ENCODE data around the gene KIF13A.

The KIF13A gene

DNA sequence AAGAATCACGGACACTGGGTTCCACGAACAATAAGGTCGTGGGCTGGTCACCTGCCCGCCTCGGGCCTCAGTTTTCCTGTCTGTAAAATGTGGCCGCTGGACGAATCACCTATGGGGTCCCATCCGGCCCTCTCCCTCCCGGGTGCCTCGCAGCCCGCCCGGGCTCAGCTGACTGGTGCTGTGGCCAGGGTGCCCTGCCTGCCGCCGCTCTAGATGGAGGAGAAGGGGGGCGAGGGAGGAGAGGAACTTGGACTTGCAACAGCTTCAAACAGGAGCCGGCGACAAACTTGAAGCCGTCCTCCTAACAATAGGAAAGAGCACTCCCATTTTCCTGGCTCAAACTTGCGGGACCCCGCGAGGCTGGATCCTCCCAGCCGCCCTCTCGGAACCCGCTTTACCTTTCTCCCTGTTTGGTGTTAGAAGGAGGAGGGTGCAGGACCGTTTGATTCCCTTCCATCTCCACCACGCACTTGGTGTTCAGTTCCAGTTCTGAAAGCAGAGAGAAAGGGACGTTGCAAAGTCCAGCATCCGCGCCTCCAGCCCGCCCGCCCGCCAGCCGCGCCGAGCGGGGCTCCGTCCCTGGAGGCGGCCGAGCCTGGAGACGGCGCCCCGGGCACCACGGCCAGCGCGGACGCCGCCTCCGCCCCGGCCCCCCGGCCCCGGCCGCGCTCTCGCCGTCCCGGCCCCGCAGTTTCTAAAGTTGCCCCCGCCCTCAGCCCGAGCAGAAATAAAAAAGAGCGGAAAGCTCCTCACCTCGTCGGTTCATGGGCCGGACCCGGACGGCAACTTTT, 584 bp downstream of the KIF13A start:
- peak; percentile 83 for DNase-seq
- WGBS (ENCODE audit: extremely low coverage, insufficient coverage, low lambda C conversion rate): no CpG with 5 or more reads among the region's 65 CpGs
- Histone ChIP-seq H3K79me2 (ENCODE audit: control insufficient read depth, insufficient read depth, low read length) (peaks cover 8% of the 10 kb centered on the region), H3K4me2 (ENCODE audit: low read length) (peak overlapping the region; percentile 72), H3K36me3 (ENCODE audit: control insufficient read depth, insufficient read depth, low read length) (no peaks in the 10 kb centered on the region), H4K5ac (ENCODE audit: low read length) (no peak overlapping the region), H2AK5ac (ENCODE audit: low read length) (no peak overlapping the region), H3K23ac (ENCODE audit: low read length) (no peak overlapping the region), H3K4me3 (ENCODE audit: low read length) (peak overlapping the region; percentile 91), H3K4me1 (ENCODE audit: control insufficient read depth, low read depth, low read length) (no peaks in the 10 kb centered on the region), H3K9ac (ENCODE audit: low read length) (peak overlapping the region; percentile 89), H3K27me3 (ENCODE audit: insufficient read depth, low read length, poor library complexity) (no peaks in the 10 kb centered on the region), H2BK120ac (ENCODE audit: low read depth, low read length) (peak overlapping the region; percentile 67), H3K56ac (ENCODE audit: low read length) (peak overlapping the region; percentile 94), H4K8ac (ENCODE audit: low read depth, low read length) (peak overlapping the region; percentile 98), H3K79me1 (ENCODE audit: low read length) (peaks cover 1% of the 10 kb centered on the region), H3K27ac (ENCODE audit: low read depth, low read length) (peak overlapping the region; percentile 82), H2BK15ac (replicated peaks; ENCODE audit: low read depth) (no peak overlapping the region), H2BK5ac (ENCODE audit: low read length) (no peak overlapping the region), H3K4ac (ENCODE audit: low read depth, low read length) (peak overlapping the region; percentile 83), H3K18ac (ENCODE audit: low read length) (peak overlapping the region; percentile 99)

DNA sequence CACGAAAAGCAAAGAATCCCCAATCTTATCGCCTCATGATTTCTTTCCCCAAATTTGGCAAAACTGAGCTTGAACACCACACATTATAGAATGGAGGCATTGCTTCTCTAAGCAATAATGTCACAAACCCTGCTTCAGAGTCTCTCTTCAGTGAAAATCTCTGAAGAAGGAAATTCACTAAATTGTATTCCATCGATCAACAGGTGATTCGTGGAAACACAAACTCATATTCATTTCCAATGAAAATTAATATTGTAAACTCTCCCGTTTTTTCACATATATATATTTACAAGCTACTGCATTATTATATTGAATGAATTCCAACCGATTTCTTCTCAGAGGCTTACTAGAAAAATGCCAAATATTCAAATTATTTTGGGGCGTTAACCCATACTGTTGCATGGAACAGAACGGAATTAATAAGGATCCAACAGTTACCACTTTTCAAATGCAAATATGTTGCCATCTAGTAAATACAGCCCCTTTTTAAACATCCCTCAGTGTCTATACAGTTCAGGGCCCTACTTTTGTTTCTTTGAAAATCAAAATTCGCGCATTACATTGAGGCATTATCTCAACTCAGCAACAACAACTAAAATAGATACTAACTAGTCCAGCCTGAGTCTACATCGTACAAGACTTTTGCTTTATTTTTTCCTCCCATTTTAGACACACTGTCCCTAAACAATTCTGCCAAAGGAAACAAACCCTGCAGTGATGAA, 1.3 kb downstream of the KIF13A start:
- Histone ChIP-seq H3K4me2 (ENCODE audit: low read length) (peak overlapping the region; percentile 72), H2BK120ac (ENCODE audit: low read depth, low read length) (no peak overlapping the region), H3K18ac (ENCODE audit: low read length) (peak overlapping the region; percentile 46), H4K8ac (ENCODE audit: low read depth, low read length) (no peak overlapping the region), H2AK5ac (ENCODE audit: low read length) (no peak overlapping the region), H3K23ac (ENCODE audit: low read length) (no peak overlapping the region), H3K4me1 (ENCODE audit: control insufficient read depth, low read depth, low read length) (no peaks in the 10 kb centered on the region), H3K56ac (ENCODE audit: low read length) (peak overlapping the region; percentile 94), H3K4ac (ENCODE audit: low read depth, low read length) (no peak overlapping the region), H2BK15ac (replicated peaks; ENCODE audit: low read depth) (no peak overlapping the region), H3K79me1 (ENCODE audit: low read length) (peaks cover 1% of the 10 kb centered on the region), H3K27ac (ENCODE audit: low read depth, low read length) (no peak overlapping the region), H3K79me2 (ENCODE audit: control insufficient read depth, insufficient read depth, low read length) (peaks cover 8% of the 10 kb centered on the region), H3K9ac (ENCODE audit: low read length) (peak overlapping the region; percentile 89), H4K5ac (ENCODE audit: low read length) (no peak overlapping the region), H3K4me3 (ENCODE audit: low read length) (peak overlapping the region; percentile 91), H3K36me3 (ENCODE audit: control insufficient read depth, insufficient read depth, low read length) (no peaks in the 10 kb centered on the region), H2BK5ac (ENCODE audit: low read length) (no peak overlapping the region), H3K27me3 (ENCODE audit: insufficient read depth, low read length, poor library complexity) (no peaks in the 10 kb centered on the region)
- 100% methylated on average over 1 of the region's 11 CpGs for WGBS (ENCODE audit: extremely low coverage, insufficient coverage, low lambda C conversion rate)
- DNase-seq: no peak

DNA sequence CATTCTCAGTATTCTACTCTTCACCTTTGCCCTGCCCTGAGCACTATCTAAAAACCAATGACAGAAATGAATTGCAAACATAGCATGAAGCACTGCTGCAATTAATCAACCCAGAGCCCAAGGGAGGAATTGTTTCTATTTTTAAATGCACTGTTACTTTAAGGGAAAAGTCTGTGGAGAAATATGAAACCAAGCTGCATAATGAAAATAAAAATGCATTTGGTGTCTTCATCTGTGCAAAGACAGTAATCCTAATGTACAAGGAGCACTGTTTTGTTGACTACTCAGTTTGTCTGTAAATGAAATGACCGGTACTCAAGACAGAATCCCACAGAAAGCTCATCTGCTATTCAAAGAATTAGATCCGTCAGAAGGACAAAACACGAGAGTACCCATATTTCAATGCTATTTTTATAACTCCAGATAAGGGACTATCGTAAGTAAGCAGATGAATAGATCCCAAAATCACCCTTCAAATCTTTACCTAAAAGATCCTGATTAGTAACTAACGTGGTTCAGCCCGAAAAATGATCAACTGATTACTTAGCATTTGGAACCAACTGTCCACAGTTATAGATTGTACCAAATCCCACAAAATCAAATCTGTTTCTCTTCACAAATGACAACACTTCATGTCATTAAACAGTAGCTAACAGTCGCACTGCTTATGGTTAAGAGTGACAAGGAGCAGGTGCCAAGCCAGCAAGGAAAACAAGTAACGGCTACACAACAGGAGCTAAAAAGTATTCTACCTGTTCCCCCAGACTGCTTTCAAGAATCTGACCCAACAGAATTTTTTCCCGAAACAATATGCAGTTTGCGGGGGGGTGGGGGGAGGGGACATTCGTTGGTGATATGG, 2.4 kb downstream of the KIF13A start:
- Histone ChIP-seq H3K4ac (ENCODE audit: low read depth, low read length) (no peak overlapping the region), H3K23ac (ENCODE audit: low read length) (no peak overlapping the region), H3K79me2 (ENCODE audit: control insufficient read depth, insufficient read depth, low read length) (peaks cover 8% of the 10 kb centered on the region), H3K4me3 (ENCODE audit: low read length) (no peak overlapping the region), H3K27ac (ENCODE audit: low read depth, low read length) (no peak overlapping the region), H3K27me3 (ENCODE audit: insufficient read depth, low read length, poor library complexity) (no peaks in the 10 kb centered on the region), H3K56ac (ENCODE audit: low read length) (no peak overlapping the region), H2AK5ac (ENCODE audit: low read length) (no peak overlapping the region), H3K79me1 (ENCODE audit: low read length) (peaks cover 3% of the 10 kb centered on the region), H3K4me1 (ENCODE audit: control insufficient read depth, low read depth, low read length) (no peaks in the 10 kb centered on the region), H2BK120ac (ENCODE audit: low read depth, low read length) (no peak overlapping the region), H3K9ac (ENCODE audit: low read length) (no peak overlapping the region), H3K36me3 (ENCODE audit: control insufficient read depth, insufficient read depth, low read length) (no peaks in the 10 kb centered on the region), H4K5ac (ENCODE audit: low read length) (no peak overlapping the region), H4K8ac (ENCODE audit: low read depth, low read length) (no peak overlapping the region), H2BK5ac (ENCODE audit: low read length) (no peak overlapping the region), H2BK15ac (replicated peaks; ENCODE audit: low read depth) (no peak overlapping the region), H3K18ac (ENCODE audit: low read length) (no peak overlapping the region), H3K4me2 (ENCODE audit: low read length) (no peak overlapping the region)
- WGBS (ENCODE audit: extremely low coverage, insufficient coverage, low lambda C conversion rate): no CpG with 5 or more reads among the region's 11 CpGs
- DNase-seq: no peak

DNA sequence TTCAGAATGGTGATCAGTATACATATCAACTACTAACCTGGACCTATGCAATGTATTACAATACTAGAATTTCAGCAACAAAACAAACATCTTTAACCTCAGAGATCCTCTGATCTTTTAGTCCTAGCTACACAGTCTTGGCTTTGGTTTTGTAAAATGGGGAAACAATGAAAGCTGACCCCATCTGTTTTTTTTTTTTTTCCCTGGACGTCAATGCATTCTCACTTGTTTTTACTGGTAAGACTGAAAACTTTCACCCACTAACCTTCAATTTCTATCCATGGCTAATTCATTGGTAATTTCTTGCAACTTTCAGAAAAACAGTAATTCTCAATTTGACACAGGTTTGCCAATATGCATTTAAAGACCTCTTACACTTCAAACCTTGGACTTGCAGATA, 3.0 kb downstream of the KIF13A start:
- H3K4me3 ChIP-seq (ENCODE audit: low read length): no peak overlapping the region
- H3K18ac ChIP-seq (ENCODE audit: low read length): no peak overlapping the region
- no peak overlapping the region for H2BK120ac ChIP-seq (ENCODE audit: low read depth, low read length)
- no peak overlapping the region for H3K23ac ChIP-seq (ENCODE audit: low read length)
- peaks cover 3% of the 10 kb centered on the region for H3K79me1 ChIP-seq (ENCODE audit: low read length)
- no peak for DNase-seq
- no peak overlapping the region for H3K56ac ChIP-seq (ENCODE audit: low read length)
- no peak overlapping the region for H3K4me2 ChIP-seq (ENCODE audit: low read length)
- no peak overlapping the region for H2AK5ac ChIP-seq (ENCODE audit: low read length)
- no CpG with 5 or more reads among the region's 1 CpG for WGBS (ENCODE audit: extremely low coverage, insufficient coverage, low lambda C conversion rate)
- no peaks in the 10 kb centered on the region for H3K36me3 ChIP-seq (ENCODE audit: control insufficient read depth, insufficient read depth, low read length)
- no peak overlapping the region for H3K4ac ChIP-seq (ENCODE audit: low read depth, low read length)
- H3K79me2 ChIP-seq (ENCODE audit: control insufficient read depth, insufficient read depth, low read length): peaks cover 8% of the 10 kb centered on the region
- H3K27me3 ChIP-seq (ENCODE audit: insufficient read depth, low read length, poor library complexity): no peaks in the 10 kb centered on the region
- no peak overlapping the region for H2BK5ac ChIP-seq (ENCODE audit: low read length)
- H4K8ac ChIP-seq (ENCODE audit: low read depth, low read length): no peak overlapping the region
- H3K9ac ChIP-seq (ENCODE audit: low read length): no peak overlapping the region
- H2BK15ac ChIP-seq (replicated peaks; ENCODE audit: low read depth): no peak overlapping the region
- H3K4me1 ChIP-seq (ENCODE audit: control insufficient read depth, low read depth, low read length): no peaks in the 10 kb centered on the region
- H3K27ac ChIP-seq (ENCODE audit: low read depth, low read length): no peak overlapping the region
- H4K5ac ChIP-seq (ENCODE audit: low read length): no peak overlapping the region

DNA sequence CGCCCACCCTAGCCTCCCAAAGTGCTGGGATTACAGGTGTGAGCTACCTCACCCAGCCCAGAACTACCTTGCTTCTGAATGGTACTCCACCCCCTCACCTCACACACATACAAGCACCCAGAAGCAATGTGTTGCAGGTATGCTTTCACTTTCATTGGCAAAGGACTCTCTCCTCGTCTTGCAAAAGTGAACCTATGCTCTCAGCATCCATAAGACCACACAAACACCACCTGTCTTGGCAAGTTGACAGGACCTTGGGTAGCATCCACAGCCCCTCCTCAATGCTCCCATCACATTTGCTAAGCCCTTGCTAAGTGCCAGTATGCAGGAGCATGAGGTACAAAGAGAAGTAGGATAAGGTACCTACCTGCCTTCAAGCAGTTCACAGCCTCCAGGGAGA, 3.7 kb downstream of the KIF13A start:
- Histone ChIP-seq H3K18ac (ENCODE audit: low read length) (no peak overlapping the region), H4K5ac (ENCODE audit: low read length) (no peak overlapping the region), H3K4ac (ENCODE audit: low read depth, low read length) (no peak overlapping the region), H3K27ac (ENCODE audit: low read depth, low read length) (no peak overlapping the region), H3K79me2 (ENCODE audit: control insufficient read depth, insufficient read depth, low read length) (peaks cover 8% of the 10 kb centered on the region), H3K27me3 (ENCODE audit: insufficient read depth, low read length, poor library complexity) (no peaks in the 10 kb centered on the region), H3K9ac (ENCODE audit: low read length) (no peak overlapping the region), H2AK5ac (ENCODE audit: low read length) (no peak overlapping the region), H3K4me1 (ENCODE audit: control insufficient read depth, low read depth, low read length) (no peaks in the 10 kb centered on the region), H3K23ac (ENCODE audit: low read length) (no peak overlapping the region), H3K79me1 (ENCODE audit: low read length) (peaks cover 3% of the 10 kb centered on the region), H2BK5ac (ENCODE audit: low read length) (no peak overlapping the region), H4K8ac (ENCODE audit: low read depth, low read length) (no peak overlapping the region), H3K4me3 (ENCODE audit: low read length) (no peak overlapping the region), H3K36me3 (ENCODE audit: control insufficient read depth, insufficient read depth, low read length) (no peaks in the 10 kb centered on the region), H3K56ac (ENCODE audit: low read length) (no peak overlapping the region), H3K4me2 (ENCODE audit: low read length) (no peak overlapping the region), H2BK120ac (ENCODE audit: low read depth, low read length) (no peak overlapping the region), H2BK15ac (replicated peaks; ENCODE audit: low read depth) (no peak overlapping the region)
- no peak for DNase-seq
- no CpG with 5 or more reads among the region's 2 CpGs for WGBS (ENCODE audit: extremely low coverage, insufficient coverage, low lambda C conversion rate)
